Kidney (tissue), 14 donors: ENCODE data around the gene NHS. TPM values are rescaled to one million over a fixed set of nuclear protein-coding genes. Genes with fewer than 3 reads are reported as not detected.

Source experiments
- DNase-seq, 5 donors: peaks; one replicate each; pipeline ENCODE4 v3.0.0-alpha.2; 2013 to 2020
- FAIRE-seq: peaks from 2 replicates; lab custom pipeline; 2012; peaks lifted over from hg19 to GRCh38; lab: Jason Lieb, UNC
- H3K27ac ChIP-seq, 2 donors: one replicate each; pipeline ENCODE4 v1.7.0; 2013; ENCODE audit warnings: low read depth in 2 of 2, low read length in 2 of 2, inconsistent platforms in 1 of 2
- H3K27me3 ChIP-seq: one replicate; pipeline ENCODE4 v1.7.1; 2013; ENCODE audit warnings: low read length, inconsistent platforms; ENCODE audit not compliant: control insufficient read depth, insufficient read depth
- H3K36me3 ChIP-seq, 3 donors: one replicate each; pipeline versions ENCODE4 v1.7.0 to v1.7.1; 2013; ENCODE audit warnings: low read length in 3 of 3, control low read depth in 1 of 3, inconsistent platforms in 1 of 3; ENCODE audit not compliant: insufficient read depth in 3 of 3, control insufficient read depth in 2 of 3
- H3K4me1 ChIP-seq, 3 donors: one replicate each; pipeline versions ENCODE4 v1.7.0 to v1.7.1; 2013; ENCODE audit warnings: low read length in 3 of 3, inconsistent platforms in 1 of 3, low read depth in 1 of 3; ENCODE audit not compliant: control insufficient read depth in 2 of 3, insufficient read depth in 2 of 3
- H3K4me3 ChIP-seq, 3 donors: one replicate each; pipeline versions ENCODE4 v1.7.0 to v1.8.1; 2013; ENCODE audit warnings: low read length in 3 of 3, control low read depth in 1 of 3, inconsistent platforms in 1 of 3
- H3K9ac ChIP-seq, 3 donors: one replicate each; pipeline versions ENCODE4 v1.7.0 to v1.7.1; 2013; ENCODE audit warnings: low read length in 3 of 3, control low read depth in 1 of 3, inconsistent platforms in 1 of 3
- H3K9me3 ChIP-seq, 3 donors: one replicate each; pipeline versions ENCODE4 v1.7.0 to v1.7.1; 2013; ENCODE audit warnings: low read length in 3 of 3, control low read depth in 1 of 3, inconsistent platforms in 1 of 3; ENCODE audit not compliant: control insufficient read depth in 2 of 3, insufficient read depth in 1 of 3
- intact Hi-C: fragments of 100-400 bp; cut with DNase I; formaldehyde crosslinking; loops from one replicate; pipeline ENCODE4 v1.11.1; 2022
- polyA plus RNA-seq: library from polyadenylated mRNA; stranded (reverse); fragments of 350-450 nt; fragmentation: Illumina TruSeq; extraction: RNeasy Lipid Tissue Mini Kit (QIAGEN cat#74804); gene quantifications from one replicate; pipeline ENCODE4 v1.2.3, GENCODE V29; 2014; ENCODE audit warnings: low read depth, low replicate concordance; ENCODE audit not compliant: insufficient read depth
- total RNA-seq: library from RNA; stranded (reverse); fragmentation: NEBNext Ultra II Directional; extraction: Animal tissue kit (Norgen Biotek cat#: 25700); gene quantifications from one replicate; pipeline ENCODE4 v1.2.1, GENCODE V29; 2021
- TF ChIP-seq, protein P1 (sequence below): IDR thresholded peaks from 3 replicates; pipeline ENCODE4 v1.5.1; 2012; ENCODE audit warnings: mild to moderate bottlenecking, moderate library complexity, borderline replicate concordance; ENCODE audit not compliant: insufficient read depth; ENCODE audit errors: extremely low read depth
- donor health status: control.
- donor health status: control.
- donor health status: control.
- donor health status: control.
- donor health status: control.
- donor health status: DM: yes; HTN: yes; CAD: no.
- donor health status: Normal renal cell carcinoma (clear cell type).

NHS gene
- total and polyA plus RNA-seq, 2 donors from 2014 or later, result 3.1 to 28.9 TPM

DNA sequence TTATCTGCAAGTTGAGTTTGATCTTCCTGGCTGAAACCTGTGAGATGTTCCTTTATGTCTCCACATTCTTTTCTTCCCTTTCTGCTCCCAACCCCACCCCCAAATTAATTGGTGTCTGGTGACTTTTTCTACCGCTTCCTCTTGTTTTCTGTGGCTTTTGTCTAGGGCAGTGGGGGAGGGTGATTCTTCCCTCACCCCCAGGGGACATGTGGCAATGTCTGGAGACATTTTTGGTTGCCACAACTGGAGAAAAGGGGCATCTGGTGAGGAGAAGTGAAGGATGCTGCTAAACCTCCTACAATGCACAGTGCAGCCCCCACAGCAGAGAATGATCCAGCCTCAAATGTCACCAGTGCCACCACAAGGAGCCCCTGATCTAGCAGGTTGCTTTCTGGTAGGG, 152.9 kb downstream of the NHS start:
- TF ChIP-seq, protein P1, sequence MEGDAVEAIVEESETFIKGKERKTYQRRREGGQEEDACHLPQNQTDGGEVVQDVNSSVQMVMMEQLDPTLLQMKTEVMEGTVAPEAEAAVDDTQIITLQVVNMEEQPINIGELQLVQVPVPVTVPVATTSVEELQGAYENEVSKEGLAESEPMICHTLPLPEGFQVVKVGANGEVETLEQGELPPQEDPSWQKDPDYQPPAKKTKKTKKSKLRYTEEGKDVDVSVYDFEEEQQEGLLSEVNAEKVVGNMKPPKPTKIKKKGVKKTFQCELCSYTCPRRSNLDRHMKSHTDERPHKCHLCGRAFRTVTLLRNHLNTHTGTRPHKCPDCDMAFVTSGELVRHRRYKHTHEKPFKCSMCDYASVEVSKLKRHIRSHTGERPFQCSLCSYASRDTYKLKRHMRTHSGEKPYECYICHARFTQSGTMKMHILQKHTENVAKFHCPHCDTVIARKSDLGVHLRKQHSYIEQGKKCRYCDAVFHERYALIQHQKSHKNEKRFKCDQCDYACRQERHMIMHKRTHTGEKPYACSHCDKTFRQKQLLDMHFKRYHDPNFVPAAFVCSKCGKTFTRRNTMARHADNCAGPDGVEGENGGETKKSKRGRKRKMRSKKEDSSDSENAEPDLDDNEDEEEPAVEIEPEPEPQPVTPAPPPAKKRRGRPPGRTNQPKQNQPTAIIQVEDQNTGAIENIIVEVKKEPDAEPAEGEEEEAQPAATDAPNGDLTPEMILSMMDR, result no peak
- Histone ChIP-seq H3K4me3 (no peak overlapping the region), H3K27me3 (peaks cover 2% of the 10 kb centered on the region), H3K9ac (no peak overlapping the region), H3K4me1 (peaks cover 6 to 38% (median 17%) of the 10 kb centered on the region in 3 donors), H3K9me3 (no peaks in the 10 kb centered on the region), H3K36me3 (no peaks in the 10 kb centered on the region), H3K27ac (peak overlapping the region in 1 of 2 donors; percentile 75)
- intact Hi-C loops, result no loop called here
- DNase-seq, result no peak
- FAIRE-seq, result no peak

DNA sequence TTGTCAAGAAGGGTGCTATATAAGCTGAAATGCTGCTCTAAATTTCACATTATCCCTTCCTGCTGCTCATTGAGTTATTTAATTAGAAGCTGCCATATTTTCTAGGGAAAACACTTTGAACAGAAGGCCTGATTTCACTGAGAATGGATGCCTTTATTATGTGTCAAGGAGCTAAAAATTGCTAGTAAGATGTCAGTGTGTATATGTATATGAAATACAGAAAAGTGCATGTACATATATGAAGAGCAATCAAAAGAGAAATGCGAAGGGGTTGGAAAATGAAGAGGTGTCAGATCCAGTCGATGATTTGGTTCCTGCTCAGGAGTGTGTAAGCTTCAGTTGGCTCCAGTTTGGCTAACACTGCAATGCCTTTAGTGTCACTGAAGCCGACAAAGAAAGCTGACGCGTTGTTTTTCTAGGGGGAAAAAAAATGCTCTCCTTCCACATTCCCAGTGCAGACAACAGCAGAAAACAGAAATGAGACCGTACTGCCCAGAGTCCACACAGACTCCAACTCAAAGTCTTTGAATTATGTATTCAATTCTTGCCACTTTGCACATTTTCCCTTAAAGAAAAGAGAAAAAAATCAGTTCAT, 154.2 kb downstream of the NHS start:
- Histone ChIP-seq H3K27me3 (no peaks in the 10 kb centered on the region), H3K9ac (no peak overlapping the region), H3K9me3 (no peaks in the 10 kb centered on the region), H3K36me3 (no peaks in the 10 kb centered on the region), H3K4me3 (no peak overlapping the region), H3K27ac (peak overlapping the region in 1 of 2 donors; percentile 17), H3K4me1 (peaks cover 6 to 38% (median 17%) of the 10 kb centered on the region in 3 donors)
- TF ChIP-seq, protein P1, result no peak
- FAIRE-seq (peak; percentile 96), DNase-seq (peak in 2 of 5 donors; percentile 56 to 64)
- intact Hi-C loops, result no loop called here

DNA sequence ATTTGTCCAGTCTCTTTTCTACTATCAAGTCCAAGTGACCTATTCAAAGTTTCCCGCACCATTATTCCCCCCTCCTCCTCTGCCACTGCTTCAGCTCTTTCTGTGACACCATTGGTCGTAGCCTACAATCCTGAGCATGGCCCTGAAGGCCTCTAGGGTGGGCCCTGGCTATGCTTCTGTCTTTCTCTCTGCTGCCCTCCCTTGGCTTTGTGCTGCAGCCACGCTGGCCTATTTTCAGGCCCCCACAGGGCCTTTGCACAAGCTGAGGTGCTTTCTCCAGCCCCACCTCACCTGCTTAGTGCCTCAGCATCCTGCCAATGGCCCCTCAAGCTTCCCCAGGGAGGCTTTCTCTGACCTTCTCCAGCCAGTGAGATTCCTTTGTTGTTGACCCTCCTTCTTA, 156.5 kb downstream of the NHS start:
- TF ChIP-seq, protein P1, result no peak
- DNase-seq (no peak), FAIRE-seq (no peak)
- H3K9ac ChIP-seq, result no peak overlapping the region
- peaks cover 6 to 28% (median 14%) of the 10 kb centered on the region in 3 donors for H3K4me1 ChIP-seq
- H3K27ac ChIP-seq, result no peak overlapping the region
- no peaks in the 10 kb centered on the region for H3K9me3 ChIP-seq
- no peak overlapping the region for H3K4me3 ChIP-seq
- H3K27me3 ChIP-seq, result no peaks in the 10 kb centered on the region
- intact Hi-C loops, result no loop called here
- H3K36me3 ChIP-seq, result no peaks in the 10 kb centered on the region
